Testis (tissue), 3 donors: ENCODE data around the gene TIGD3. TPM values are rescaled to one million over a fixed set of nuclear protein-coding genes. Genes with fewer than 3 reads are reported as not detected.
A peak's percentile ranks its signal among the peaks of the same experiment; 100 is the strongest.

Experiments
- DNase-seq: peaks from one replicate; pipeline ENCODE4 v3.0.0-alpha.2; 2019
- H3K27ac ChIP-seq, 2 donors: fragments of 200-600 bp; sonication (generic); one replicate each; pipeline ENCODE4 v1.5.1; 2019
- H3K27me3 ChIP-seq: fragments of 200-600 bp; sonication (generic); one replicate; pipeline ENCODE4 v1.5.1; 2019
- H3K36me3 ChIP-seq: fragments of 200-600 bp; sonication (generic); one replicate; pipeline ENCODE4 v1.5.1; 2017; ENCODE audit warnings: low read depth; ENCODE audit errors: missing control alignments
- H3K4me1 ChIP-seq: fragments of 200-600 bp; sonication (generic); one replicate; pipeline ENCODE4 v1.5.1; 2019
- H3K4me3 ChIP-seq, 2 donors: fragments of 200-600 bp; sonication (generic); one replicate each; pipeline ENCODE4 v1.5.1; 2017 to 2019
- H3K9me3 ChIP-seq: fragments of 200-600 bp; sonication (generic); one replicate; pipeline ENCODE4 v1.5.1; 2017
- CTCF ChIP-seq, 3 experiments: fragments of 450-650 bp in 2 of 3; fragments of 200-600 bp in 1 of 3; sonication (generic) in 1 of 3; IDR thresholded peaks; one replicate each; pipeline ENCODE4 v1.5.1; 2016 to 2019; ENCODE audit warnings: antibody characterized with exemption in 3 of 3, mild to moderate bottlenecking in 2 of 3, moderate library complexity in 1 of 3
- POLR2A ChIP-seq: fragments of 450-650 bp; IDR thresholded peaks from one replicate; pipeline ENCODE4 v1.6.1; 2017; ENCODE audit warnings: antibody characterized with exemption, mild to moderate bottlenecking, moderate library complexity
- WGBS, 2 donors: methylation state at CpG; one replicate each; pipeline ENCODE4 v1.1.5; 2018; 5-methylcytosine and 5-hydroxymethylcytosine counted together
- intact Hi-C: fragments of 100-400 bp; cut with DNase I; formaldehyde crosslinking; loops from one replicate; pipeline ENCODE4 v1.15.1; 2023; ENCODE audit warnings: low total_unique reads
- polyA plus RNA-seq: library from polyadenylated mRNA; stranded (reverse); fragments of 350-450 nt; fragmentation: Illumina TruSeq; extraction: RNeasy Lipid Tissue Mini Kit (QIAGEN cat#74804); gene quantifications from one replicate; pipeline ENCODE4 v1.2.3, GENCODE V29; 2014; ENCODE audit warnings: low read depth, low replicate concordance; ENCODE audit not compliant: insufficient read depth
- total RNA-seq, 2 donors: library from RNA; depleted of rRNA; stranded (reverse); fragments of >200 nt; gene quantifications; one replicate each; pipeline ENCODE4 v1.2.3, GENCODE V29; 2016

TIGD3 gene
- total and polyA plus RNA-seq, 3 donors from 2014 or later = 5.3 to 7.6 (median 7.1) TPM

DNA sequence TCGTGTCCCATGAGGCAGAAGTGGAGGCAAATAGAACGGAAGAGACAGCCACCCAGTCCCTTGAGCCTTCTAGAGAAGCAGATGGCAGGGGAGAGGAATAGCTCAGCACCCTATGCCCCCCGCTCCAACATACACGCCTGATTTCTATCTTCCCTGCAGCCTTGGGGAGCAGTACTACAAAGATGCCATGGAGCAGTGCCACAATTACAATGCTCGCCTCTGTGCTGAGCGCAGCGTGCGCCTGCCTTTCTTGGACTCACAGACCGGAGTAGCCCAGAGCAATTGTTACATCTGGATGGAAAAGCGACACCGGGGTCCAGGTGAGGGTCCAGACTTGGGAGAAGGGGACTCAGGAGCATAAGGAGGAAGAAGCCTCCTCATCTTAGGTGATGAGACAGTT, 14.3 kb upstream of the TIGD3 start:
- TF ChIP-seq CTCF (IDR thresholded peaks at IDR 0.05) (no peak), POLR2A (no peak)
- Histone ChIP-seq H3K36me3 (no peaks in the 10 kb centered on the region), H3K4me1 (peaks cover 4% of the 10 kb centered on the region), H3K4me3 (no peak overlapping the region), H3K27me3 (no peaks in the 10 kb centered on the region), H3K27ac (no peak overlapping the region), H3K9me3 (no peaks in the 10 kb centered on the region)
- no peak for DNase-seq
- intact Hi-C loops = no loop called here
- WGBS, 2 donors = 80 to 91% methylated on average over 9 to 11 of the region's 11 CpGs

DNA sequence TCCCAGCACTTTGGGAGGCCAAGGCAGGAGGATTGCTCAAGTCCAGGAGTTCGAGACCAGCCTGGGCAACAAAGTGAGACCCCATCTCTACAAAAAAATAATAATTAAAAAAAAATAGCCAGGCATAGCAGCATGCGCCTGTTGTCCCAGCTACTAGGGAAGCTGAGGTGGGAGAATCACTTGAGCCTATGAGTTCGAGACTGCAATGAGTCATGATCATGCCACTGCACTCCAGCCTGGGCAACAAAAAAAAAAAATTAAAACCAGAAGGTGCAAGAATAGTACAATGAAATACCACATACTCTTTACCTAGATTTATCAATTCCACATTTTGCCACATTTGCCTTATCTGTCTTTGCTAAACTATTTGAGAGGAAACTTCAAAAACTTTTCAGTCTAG, 12.7 kb upstream of the TIGD3 start:
- H3K4me3 ChIP-seq = no peak overlapping the region
- H3K9me3 ChIP-seq = no peaks in the 10 kb centered on the region
- DNase-seq = no peak
- 94 to 96% methylated on average over 3 of the region's 3 CpGs for WGBS, 2 donors
- no peaks in the 10 kb centered on the region for H3K27me3 ChIP-seq
- intact Hi-C loops = no loop called here
- no peak overlapping the region for H3K27ac ChIP-seq
- H3K4me1 ChIP-seq = no peaks in the 10 kb centered on the region
- TF ChIP-seq CTCF (IDR thresholded peaks at IDR 0.05) (no peak), POLR2A (no peak)
- H3K36me3 ChIP-seq = no peaks in the 10 kb centered on the region

DNA sequence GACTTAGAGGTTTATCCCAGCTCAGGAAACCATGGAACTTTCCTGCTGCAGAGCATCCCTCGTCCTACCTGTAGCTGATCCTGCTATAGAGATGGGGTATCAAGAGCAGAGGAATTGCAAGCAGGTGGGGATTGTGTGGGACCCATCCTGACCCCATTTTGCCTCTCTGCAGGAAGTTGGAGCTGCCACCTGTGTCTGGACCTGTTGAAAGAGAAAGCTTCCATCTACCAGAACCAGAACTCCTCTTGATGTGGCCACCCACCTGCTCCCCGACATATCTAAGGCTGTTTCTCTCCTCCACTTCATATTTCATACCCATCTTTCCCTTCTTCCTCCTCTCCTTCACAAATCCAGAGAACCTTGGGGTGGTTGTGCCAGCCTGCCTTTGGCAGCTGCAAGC, 3.0 kb upstream of the TIGD3 start:
- intact Hi-C loops = no loop called here
- 91 to 100% methylated on average over 1 to 2 of the region's 2 CpGs for WGBS, 2 donors
- H3K4me1 ChIP-seq = peaks cover 10% of the 10 kb centered on the region
- no peak overlapping the region for H3K27ac ChIP-seq
- no peaks in the 10 kb centered on the region for H3K9me3 ChIP-seq
- no peak overlapping the region for H3K4me3 ChIP-seq
- no peak for TF ChIP-seq POLR2A
- TF ChIP-seq CTCF (IDR thresholded peaks at IDR 0.05) = no peak
- no peak for DNase-seq
- H3K27me3 ChIP-seq = no peaks in the 10 kb centered on the region
- no peaks in the 10 kb centered on the region for H3K36me3 ChIP-seq

GRCh38 chr11:65352783-65353182, 1.8 kb upstream of the TIGD3 start:
- Histone ChIP-seq H3K4me3 (no peak overlapping the region), H3K9me3 (no peaks in the 10 kb centered on the region), H3K4me1 (peaks cover 23% of the 10 kb centered on the region), H3K36me3 (no peaks in the 10 kb centered on the region), H3K27ac (no peak overlapping the region), H3K27me3 (no peaks in the 10 kb centered on the region)
- TF ChIP-seq CTCF (IDR thresholded peaks at IDR 0.05) = peak in 2 of 3 experiments; percentile 15 to 21
- no peak for TF ChIP-seq POLR2A
- WGBS, 2 donors = 85 to 89% methylated on average over 3 of the region's 3 CpGs
- DNase-seq = no peak
- intact Hi-C loops = no loop called here

GRCh38 chr11:65353376-65353775, 1.2 kb upstream of the TIGD3 start:
- peak overlapping the region in 1 of 2 donors; percentile 68 for H3K27ac ChIP-seq
- no peaks in the 10 kb centered on the region for H3K27me3 ChIP-seq
- 44 to 66% methylated on average over 7 of the region's 7 CpGs for WGBS, 2 donors
- no peaks in the 10 kb centered on the region for H3K36me3 ChIP-seq
- no peaks in the 10 kb centered on the region for H3K9me3 ChIP-seq
- DNase-seq = no peak
- peak overlapping the region in 1 of 2 donors; percentile 65 for H3K4me3 ChIP-seq
- intact Hi-C loops = no loop called here
- peaks cover 29% of the 10 kb centered on the region for H3K4me1 ChIP-seq
- TF ChIP-seq CTCF (IDR thresholded peaks at IDR 0.05) = no peak
- no peak for TF ChIP-seq POLR2A
